Fibroblast of the conjunctiva (primary cell): ENCODE results near the gene MAST2.

Source experiments
- DNase-seq: peaks from one replicate; pipeline ENCODE4 v3.0.0-alpha.2; 2010; ENCODE audit warnings: low read depth

MAST2 gene

DNA sequence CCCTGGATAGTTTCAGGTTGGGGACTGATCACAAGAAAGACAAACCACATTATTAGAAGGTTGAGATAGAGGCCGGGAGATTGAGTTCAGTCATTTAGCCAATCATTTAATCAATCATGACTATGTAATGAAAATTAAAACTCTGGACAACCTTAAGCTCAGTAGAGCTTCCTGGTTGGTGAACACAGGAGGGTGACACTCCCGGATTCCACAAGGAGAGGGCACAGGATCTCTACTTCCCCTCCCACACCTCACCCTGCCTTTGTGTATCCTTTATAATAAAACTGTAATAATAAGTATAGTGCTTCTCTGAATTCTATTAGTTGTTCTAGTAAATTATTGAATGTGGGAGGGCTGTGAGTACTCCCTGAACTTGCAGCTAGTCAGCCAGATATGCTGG is 178.9 kb downstream of the MAST2 start:
- no peak for DNase-seq

GRCh38 chr1:45983967-45984366 is 180.6 kb downstream of the MAST2 start:
- no peak for DNase-seq

- DNase-seq = no peak
Measured at GRCh38 chr1:45987204-45987603, 183.8 kb downstream of the MAST2 start.

GRCh38 chr1:45989249-45989648 is 185.8 kb downstream of the MAST2 start:
- no peak for DNase-seq

DNA sequence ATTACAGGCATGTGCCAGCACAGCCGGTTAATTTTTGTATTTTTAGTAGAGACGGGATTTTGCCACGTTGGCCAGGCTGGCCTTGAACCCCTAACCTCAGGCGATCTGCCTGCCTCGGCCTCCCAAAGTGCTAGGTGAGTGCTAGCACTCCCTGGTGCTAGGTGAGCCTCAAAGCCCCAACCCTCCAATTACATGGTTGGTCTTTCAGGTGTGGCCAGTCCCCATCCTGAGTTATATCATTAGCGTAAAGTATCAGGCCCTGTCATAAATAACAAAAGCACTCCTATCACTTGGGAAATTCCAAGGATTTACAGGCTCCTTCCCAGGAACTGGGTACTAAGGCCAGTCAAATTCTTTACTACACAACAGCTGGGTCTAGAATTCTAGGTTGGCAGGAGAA is 191.0 kb downstream of the MAST2 start:
- DNase-seq = no peak

DNA sequence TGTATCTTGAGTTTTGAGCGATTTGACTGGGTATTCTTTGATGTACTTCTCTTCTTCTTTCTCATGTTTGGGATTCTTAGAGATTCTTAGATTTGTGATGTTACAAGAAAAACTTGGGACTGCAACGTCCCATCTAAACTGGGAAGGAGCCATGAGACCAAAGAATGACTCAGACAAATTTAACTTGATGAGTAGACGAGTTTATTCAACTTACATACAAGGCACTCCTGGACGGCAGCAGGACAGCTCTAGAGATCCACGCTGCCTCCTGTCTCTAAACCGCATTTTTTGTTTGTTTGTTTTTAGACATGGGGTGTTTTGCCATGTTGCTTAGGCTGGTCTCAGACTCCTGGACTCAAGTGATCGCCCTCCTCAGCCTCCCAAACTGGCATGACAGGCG is 191.9 kb downstream of the MAST2 start:
- DNase-seq = no peak

DNA sequence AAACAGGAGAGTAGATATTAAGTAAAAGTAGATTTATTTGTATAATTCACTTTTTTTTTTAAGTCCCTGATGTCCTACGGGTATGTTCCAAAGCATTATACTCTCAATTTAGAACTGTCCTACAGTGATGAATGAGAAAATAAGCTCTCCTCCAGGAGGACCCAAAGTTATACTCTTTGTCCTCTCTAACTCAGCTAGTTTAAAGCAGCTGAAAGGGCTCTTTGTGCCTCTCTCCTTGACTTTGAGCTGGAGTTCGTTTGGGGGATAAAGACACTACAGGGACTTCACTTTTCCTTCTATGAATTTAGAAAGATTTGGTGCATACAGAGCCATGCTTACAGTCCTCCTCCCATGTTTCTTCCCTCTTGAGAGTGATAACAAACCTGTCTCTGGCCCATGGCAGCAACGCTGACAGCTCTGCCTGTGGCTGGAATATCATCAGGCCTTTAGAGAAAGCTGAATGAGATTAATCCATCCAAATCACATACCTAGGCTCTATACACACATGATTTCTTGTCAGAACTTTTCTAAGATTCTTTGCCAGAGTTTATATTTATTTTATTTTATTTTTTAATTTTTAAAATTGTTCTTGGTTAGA is 194.7 kb downstream of the MAST2 start:
- no peak for DNase-seq

DNA sequence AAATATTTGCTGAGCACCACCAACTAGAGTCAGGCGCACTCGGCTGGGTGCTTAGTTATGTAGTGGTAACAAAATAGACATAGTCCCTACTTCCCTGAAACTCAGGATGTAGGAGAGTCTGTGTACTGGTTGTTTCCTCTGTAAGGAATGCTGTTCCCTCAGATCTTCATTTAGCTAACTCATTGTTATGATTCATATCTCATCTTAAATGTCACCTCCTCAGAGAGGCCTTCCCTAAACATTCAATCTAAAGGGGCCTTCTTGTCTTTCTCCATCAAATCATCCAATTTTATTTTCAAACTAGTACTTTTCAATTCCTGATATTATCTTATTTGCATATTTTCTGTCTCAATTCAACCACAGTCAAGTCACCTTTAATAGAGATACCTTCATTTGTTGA is 196.1 kb downstream of the MAST2 start:
- DNase-seq = no peak

GRCh38 chr1:46001081-46001785 is 197.8 kb downstream of the MAST2 start:
- DNase-seq = no peak

DNA sequence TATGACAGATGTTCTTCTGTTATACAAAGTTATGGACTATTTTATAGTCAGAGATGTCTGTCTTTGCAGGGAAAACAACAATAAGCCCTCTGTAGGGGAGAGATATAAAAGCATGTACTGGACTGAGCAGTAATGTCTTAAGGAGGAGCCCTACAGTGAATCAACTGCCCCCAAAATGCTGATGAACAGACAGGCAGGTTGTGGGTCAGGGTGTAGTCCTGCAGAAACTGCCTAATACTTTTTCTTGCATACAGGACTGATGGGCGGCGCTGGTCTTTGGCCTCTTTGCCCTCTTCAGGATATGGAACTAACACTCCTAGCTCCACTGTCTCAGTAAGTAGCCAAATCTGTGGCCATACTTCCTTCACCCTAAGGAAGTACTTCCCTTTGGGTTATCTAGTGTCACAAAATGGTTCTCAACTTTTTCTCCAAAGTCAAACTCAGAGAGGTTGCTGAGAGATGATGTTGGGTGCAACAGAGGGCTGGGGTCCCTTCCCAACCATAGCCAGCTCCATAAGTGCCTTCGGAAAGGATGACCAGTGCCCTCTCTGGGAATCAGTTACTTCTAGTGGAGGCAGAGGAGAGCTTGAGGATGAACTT is 199.2 kb downstream of the MAST2 start:
- DNase-seq = no peak

GRCh38 chr1:46003315-46003714 is 199.9 kb downstream of the MAST2 start:
- no peak for DNase-seq

DNA sequence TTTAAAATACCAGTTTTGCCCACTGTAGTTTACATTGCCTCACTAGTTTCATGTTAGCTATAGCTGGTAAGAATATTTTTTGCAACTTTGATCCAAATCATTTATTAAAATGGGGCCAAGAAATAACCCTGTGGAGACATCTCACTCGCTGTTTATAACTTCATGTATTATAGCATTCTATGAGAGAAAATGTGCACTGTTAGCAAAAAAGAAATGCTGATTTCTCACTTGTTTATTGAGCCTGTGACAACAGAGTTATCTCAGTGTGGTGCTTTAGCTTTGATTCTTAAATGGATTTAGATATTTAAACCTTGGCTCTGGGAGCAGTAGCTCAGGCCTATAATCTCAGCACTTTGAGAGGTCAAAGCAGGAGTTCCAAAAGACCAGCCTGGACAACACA is 201.1 kb downstream of the MAST2 start:
- no peak for DNase-seq

DNA sequence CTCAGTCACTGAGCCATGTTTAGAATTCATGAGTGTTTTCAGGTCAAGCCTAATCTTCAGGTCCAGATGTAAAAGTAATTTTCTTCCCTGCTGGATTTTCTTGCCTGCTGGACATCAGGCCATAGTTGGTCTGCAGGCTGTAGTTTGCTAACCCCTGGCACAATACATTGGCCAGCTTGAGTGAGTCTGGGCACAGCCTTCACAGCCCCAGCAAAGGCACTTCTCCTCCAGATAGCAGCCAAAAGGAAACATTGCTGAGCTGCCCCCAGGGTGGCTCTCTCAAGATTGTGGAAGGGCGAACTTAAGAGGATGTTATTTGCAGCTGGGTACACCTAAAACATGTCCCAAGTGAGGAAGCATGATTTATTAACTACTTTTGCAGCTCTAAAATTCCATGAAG is 202.2 kb downstream of the MAST2 start:
- no peak for DNase-seq

- no peak for DNase-seq
Measured at GRCh38 chr1:46008585-46008984, 205.2 kb downstream of the MAST2 start.

DNA sequence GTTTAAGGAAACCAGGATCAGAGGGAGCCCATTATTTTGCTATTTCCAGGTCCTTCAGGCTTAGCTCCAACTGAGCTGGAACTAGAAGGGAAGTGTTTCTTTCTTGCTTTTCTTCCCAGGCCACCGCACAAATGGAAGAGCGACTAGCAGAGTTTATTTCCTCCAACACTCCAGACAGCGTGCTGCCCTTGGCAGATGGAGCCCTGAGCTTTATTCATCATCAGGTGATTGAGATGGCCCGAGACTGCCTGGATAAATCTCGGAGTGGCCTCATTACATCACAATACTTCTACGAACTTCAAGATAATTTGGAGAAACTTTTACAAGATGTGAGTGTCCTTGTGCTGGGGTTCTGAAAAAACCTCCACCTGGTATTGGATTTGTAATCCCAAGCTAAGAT is 207.2 kb downstream of the MAST2 start:
- no peak for DNase-seq

DNA sequence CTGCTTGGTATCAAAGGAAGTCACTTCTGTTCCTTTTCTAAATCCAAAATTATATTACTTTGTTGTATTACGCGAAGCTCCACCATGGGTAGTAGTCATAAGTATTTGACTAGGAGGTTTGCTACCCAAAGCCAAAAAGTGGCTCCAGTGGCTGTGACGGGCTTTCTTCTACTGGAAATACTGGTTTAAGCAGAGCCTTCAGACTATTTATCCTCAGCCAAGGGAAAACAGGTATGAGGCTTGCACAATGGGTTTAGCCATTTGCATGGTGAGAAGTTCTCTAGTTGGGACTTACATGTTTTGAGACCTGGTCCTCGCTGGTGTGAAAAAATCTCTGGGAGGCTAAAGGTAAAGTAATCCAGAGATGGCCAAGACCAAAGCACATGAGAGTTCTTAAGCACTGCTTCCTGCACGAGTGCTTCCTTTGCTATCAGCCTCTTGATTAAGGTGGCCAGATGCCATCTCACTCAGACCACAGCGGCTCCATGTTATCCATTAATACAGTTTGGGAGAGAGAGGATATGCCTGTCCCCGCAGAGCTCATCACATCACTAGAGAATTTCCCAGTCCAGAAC is 207.8 kb downstream of the MAST2 start:
- no peak for DNase-seq

DNA sequence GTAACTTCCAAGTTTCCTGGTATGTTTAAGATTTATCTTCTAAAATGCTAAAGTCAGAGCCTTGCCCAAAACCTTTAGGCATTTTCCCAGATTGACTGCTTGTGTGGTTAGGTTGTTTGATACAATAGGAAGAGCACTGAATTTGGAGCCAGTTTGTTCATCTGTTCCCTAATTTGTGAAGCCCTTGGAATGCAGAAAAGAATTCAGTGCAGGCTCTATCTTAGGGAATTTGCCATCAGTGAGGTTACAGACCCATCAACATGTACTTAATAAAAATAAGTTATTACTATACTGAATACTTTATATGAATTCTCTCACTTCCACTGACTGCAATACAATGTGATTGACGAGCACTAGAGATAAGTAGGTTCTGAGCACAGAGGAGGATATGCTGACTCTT is 208.8 kb downstream of the MAST2 start:
- no peak for DNase-seq

GRCh38 chr1:46013581-46013980 is 210.2 kb downstream of the MAST2 start:
- no peak for DNase-seq

DNA sequence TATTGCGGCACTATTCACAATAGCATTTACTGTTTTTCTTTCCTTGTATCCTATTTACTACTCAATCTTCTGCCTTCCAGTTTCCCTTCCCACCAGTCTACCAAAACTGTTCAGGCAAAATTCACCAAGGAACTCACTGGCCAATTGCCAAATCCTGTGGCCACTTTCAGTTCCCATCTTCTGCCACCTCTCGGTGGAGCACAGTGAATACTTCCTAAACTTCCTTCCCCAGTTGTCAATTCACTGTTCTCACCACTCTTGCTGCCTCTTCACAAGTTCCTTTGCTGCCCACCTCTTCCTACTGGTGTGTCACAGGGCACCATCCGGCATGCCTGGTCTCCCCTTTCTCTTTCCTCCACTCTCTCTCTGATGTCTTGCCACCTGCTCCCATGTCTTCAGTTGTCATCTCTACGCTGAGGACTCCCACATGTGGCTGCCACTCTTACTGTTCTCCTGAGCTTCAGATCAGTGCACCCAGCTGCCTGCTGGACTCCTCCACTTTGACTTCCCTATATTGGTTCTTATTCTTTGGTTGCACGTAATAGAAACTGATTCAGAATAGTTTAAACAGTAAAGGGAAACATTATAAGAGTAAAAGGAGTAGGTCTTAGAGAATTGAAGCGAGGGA is 214.6 kb downstream of the MAST2 start:
- no peak for DNase-seq

GRCh38 chr1:46019348-46019747 is 215.9 kb downstream of the MAST2 start:
- DNase-seq = no peak

- DNase-seq = no peak
Measured at GRCh38 chr1:46020010-46020409, 216.6 kb downstream of the MAST2 start.

GRCh38 chr1:46021046-46021996 is 217.9 kb downstream of the MAST2 start:
- no peak for DNase-seq
